K562 (cell line): ENCODE measurements around the gene CDCA5. TPM values are rescaled to one million over a fixed set of nuclear protein-coding genes. Genes with fewer than 3 reads are reported as not detected.

Source experiments
- BCOR ChIP-seq: fragments of 450-650 bp; IDR thresholded peaks from 2 replicates; pipeline ENCODE4 v1.6.1; 2016
- ELF4 ChIP-seq: fragments of 450-650 bp; formaldehyde crosslinking; IDR thresholded peaks from 2 replicates; pipeline ENCODE4 v1.4.0; 2022; ENCODE audit warnings: missing genetic modification characterization
- ETS2 ChIP-seq: IDR thresholded peaks from 2 replicates; pipeline ENCODE4 v1.6.1; 2016; ENCODE audit warnings: borderline replicate concordance, missing genetic modification characterization, mild to moderate bottlenecking, moderate library complexity, missing compliant biosample characterization; ENCODE audit not compliant: poor library complexity, severe bottlenecking
- FUS ChIP-seq: fragments of 200-400 bp; formaldehyde crosslinking; optimal IDR thresholded peaks from 2 replicates; pipeline ENCODE3; 2017; ENCODE audit warnings: low read depth, low read length
- GATAD2A ChIP-seq: fragments of 450-650 bp; IDR thresholded peaks from 2 replicates; pipeline ENCODE4 v1.6.1; 2017
- MAZ ChIP-seq, 2 experiments: fragments of 450-650 bp in 1 of 2; sonication (generic) in 1 of 2; formaldehyde crosslinking; IDR thresholded peaks in 1 of 2; conservative IDR thresholded peaks in 1 of 2; 2 replicates each; pipeline versions ENCODE4 v1.4.0 to v1.5.0; 2020; ENCODE audit warnings: mild to moderate bottlenecking in 1 of 2, missing genetic modification reagents in 1 of 2
- MBD2 ChIP-seq: sonication (generic); IDR thresholded peaks from 2 replicates; pipeline ENCODE4 v1.6.1; 2016; ENCODE audit warnings: low read depth, borderline replicate concordance
- MEF2A ChIP-seq: IDR thresholded peaks from 2 replicates; pipeline ENCODE4 v1.6.1; 2011; ENCODE audit warnings: low read depth, mild to moderate bottlenecking, low read length, moderate library complexity; ENCODE audit not compliant: control insufficient read depth
- NFXL1 ChIP-seq: fragments of 450-650 bp; formaldehyde crosslinking; IDR thresholded peaks from 2 replicates; pipeline ENCODE4 v1.4.0; 2021; ENCODE audit warnings: mild to moderate bottlenecking
- OTX1 ChIP-seq: fragments of 450-650 bp; formaldehyde crosslinking; IDR thresholded peaks from 2 replicates; pipeline ENCODE4 v1.4.0; 2022; ENCODE audit warnings: mild to moderate bottlenecking
- RBFOX2 ChIP-seq: fragments of 200-400 bp; formaldehyde crosslinking; IDR thresholded peaks from 2 replicates; pipeline ENCODE4 v1.6.1; 2017; ENCODE audit warnings: low read depth, mild to moderate bottlenecking, low read length, moderate library complexity
- TGIF2 ChIP-seq: sonication (generic); formaldehyde crosslinking; IDR thresholded peaks from 2 replicates; pipeline ENCODE4 v1.8.1; 2022; ENCODE audit warnings: mild to moderate bottlenecking, missing genetic modification reagents, moderate library complexity
- ZFX ChIP-seq: sonication (generic); formaldehyde crosslinking; IDR thresholded peaks from 2 replicates; pipeline ENCODE4 v1.8.0; 2022; ENCODE audit warnings: mild to moderate bottlenecking, missing genetic modification reagents, moderate library complexity
- ZNF217 ChIP-seq: sonication (generic); formaldehyde crosslinking; IDR thresholded peaks from 2 replicates; pipeline ENCODE4 v1.8.0; 2022; ENCODE audit warnings: mild to moderate bottlenecking, missing genetic modification reagents
- ZNF239 ChIP-seq: fragments of 250-450 bp; sonication (Bioruptor Pico); IDR thresholded peaks from 2 replicates; pipeline ENCODE4 v1.4.0; 2020; ENCODE audit warnings: mild to moderate bottlenecking
- ZNF57 ChIP-seq: fragments of 450-650 bp; formaldehyde crosslinking; IDR thresholded peaks from 2 replicates; pipeline ENCODE4 v1.4.0; 2020; ENCODE audit warnings: mild to moderate bottlenecking, moderate library complexity
- ZNF584 ChIP-seq: fragments of 200-800 bp; sonication (Bioruptor generic); IDR thresholded peaks from 2 replicates; pipeline ENCODE4 v1.6.1; 2016; ENCODE audit warnings: low read depth, mild to moderate bottlenecking, missing genetic modification characterization, missing compliant biosample characterization
- ZNF699 ChIP-seq: fragments of 250-450 bp; sonication (Bioruptor Pico); IDR thresholded peaks from 2 replicates; pipeline ENCODE4 v1.8.0; 2021; ENCODE audit warnings: mild to moderate bottlenecking, moderate library complexity; ENCODE audit not compliant: insufficient replicate concordance
- polyA plus RNA-seq, 8 experiments: library from polyadenylated mRNA; depleted of rRNA in 4 of 8; stranded (reverse) in 5 of 8; unstranded in 3 of 8; fragments of >200 nt; fragmentation: Nextera tagmentation in 2 of 8; fragmentation: Illumina TruSeq in 1 of 8; extraction: Ambion mirVana in 2 of 8; extraction: Trizol in 1 of 8; gene quantifications; 2 replicates each; pipeline versions ENCODE4 v1.2.1 to v1.2.3, GENCODE V29; 2011 to 2014; ENCODE audit warnings: inconsistent platforms in 1 of 8, missing spikeins in 1 of 8
- total RNA-seq, 7 experiments: library from RNA; depleted of rRNA in 6 of 7; stranded (reverse); fragments of >200 nt in 6 of 7; fragmentation: Illumina TruSeq in 2 of 7; extraction: Trizol in 2 of 7; gene quantifications; 2 replicates each; pipeline versions ENCODE4 v1.2.1 to v1.2.3, GENCODE V29; 2011 to 2021; ENCODE audit warnings: low replicate concordance in 1 of 7
- TF ChIP-seq, protein P1 (sequence below): fragments of 250-450 bp; sonication (Bioruptor Pico); IDR thresholded peaks from 2 replicates; pipeline ENCODE4 v1.8.0; 2022; ENCODE audit warnings: inconsistent platforms, mild to moderate bottlenecking, moderate library complexity, borderline replicate concordance
- TF ChIP-seq, protein P2 (sequence below): fragments of 450-650 bp; IDR thresholded peaks from 2 replicates; pipeline ENCODE4 v1.6.1; 2017; ENCODE audit warnings: mild to moderate bottlenecking, moderate library complexity
- TF ChIP-seq, protein P3 (sequence below): fragments of 250-450 bp; sonication (Bioruptor Pico); IDR thresholded peaks from 2 replicates; pipeline ENCODE4 v1.4.0; 2020; ENCODE audit warnings: mild to moderate bottlenecking, moderate library complexity, borderline replicate concordance

Gene CDCA5
- total and polyA plus RNA-seq, 9 of the 15 experiments (the other 6 are each of a cell fraction or from before 2014, with no cell fraction given) = 18.9 to 94.3 (median 64.6) TPM

DNA sequence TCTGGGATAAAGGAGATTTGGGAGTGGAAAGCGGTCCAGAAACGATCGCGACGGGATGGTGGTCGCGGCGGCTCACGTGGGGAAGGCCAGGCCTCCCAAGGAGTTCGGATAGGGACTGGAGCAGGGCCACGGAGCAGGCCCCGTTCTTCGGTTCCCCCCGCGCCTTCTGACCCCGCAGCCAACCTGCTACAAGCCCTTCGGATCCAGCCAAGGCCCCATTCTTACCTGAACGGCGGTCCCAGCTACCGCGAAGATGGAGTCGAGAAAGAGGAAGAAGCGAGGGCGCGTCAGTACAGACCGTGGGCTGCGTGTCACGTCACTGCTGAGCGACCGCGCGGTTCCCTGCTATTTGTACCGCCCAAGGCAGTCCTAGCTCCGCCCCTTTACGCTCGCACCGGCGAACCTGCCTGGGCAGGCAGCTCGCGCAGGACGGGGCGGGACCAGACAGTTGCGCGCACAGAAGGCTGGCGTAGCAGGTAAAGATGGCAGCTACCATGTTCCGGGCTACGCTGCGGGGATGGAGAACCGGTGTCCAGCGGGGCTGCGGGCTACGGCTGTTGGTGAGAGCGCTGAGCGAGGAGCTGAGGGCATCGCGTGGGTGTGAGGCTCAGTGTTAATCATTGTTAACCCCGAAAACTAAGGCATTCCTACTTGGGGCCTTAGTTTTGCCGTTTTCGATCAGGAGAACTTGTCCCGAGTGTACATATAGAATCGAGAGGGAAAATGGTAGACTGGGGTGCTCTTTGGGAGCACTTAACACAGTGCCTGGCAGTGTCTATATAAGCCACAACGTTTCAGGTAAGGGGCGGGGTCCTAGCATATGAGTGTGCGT lies 38.2 kb upstream of the CDCA5 start, which contains the start of the genes FAU and MRPL49 (continued):
- TF ChIP-seq, protein P1, sequence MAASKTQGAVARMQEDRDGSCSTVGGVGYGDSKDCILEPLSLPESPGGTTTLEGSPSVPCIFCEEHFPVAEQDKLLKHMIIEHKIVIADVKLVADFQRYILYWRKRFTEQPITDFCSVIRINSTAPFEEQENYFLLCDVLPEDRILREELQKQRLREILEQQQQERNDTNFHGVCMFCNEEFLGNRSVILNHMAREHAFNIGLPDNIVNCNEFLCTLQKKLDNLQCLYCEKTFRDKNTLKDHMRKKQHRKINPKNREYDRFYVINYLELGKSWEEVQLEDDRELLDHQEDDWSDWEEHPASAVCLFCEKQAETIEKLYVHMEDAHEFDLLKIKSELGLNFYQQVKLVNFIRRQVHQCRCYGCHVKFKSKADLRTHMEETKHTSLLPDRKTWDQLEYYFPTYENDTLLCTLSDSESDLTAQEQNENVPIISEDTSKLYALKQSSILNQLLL (CRISPR knock-in tag) = no peak
- TF ChIP-seq OTX1 (CRISPR knock-in tag) (no peak), ZNF217 (CRISPR knock-in tag) (no peak), TGIF2 (no peak), ZFX (CRISPR knock-in tag) (peak; percentile 97), GATAD2A (no peak), MEF2A (no peak), MAZ (CRISPR knock-in tag; conservative IDR thresholded peaks at IDR 0.05 in 1 of 2, IDR thresholded peaks at IDR 0.05 in 1 of 2) (peak in 1 of 2 experiments; percentile 32), BCOR (no peak), ZNF57 (CRISPR knock-in tag) (no peak), FUS (no peak), NFXL1 (CRISPR knock-in tag) (no peak), ZNF584 (CRISPR knock-in tag) (no peak), ZNF239 (CRISPR knock-in tag) (no peak), MBD2 (peak; percentile 84; the same call in 1 of the 2 replicates), ELF4 (no peak), ZNF699 (CRISPR knock-in tag) (no peak), ETS2 (tag) (no peak), RBFOX2 (peak; percentile 99)
- TF ChIP-seq, protein P2, sequence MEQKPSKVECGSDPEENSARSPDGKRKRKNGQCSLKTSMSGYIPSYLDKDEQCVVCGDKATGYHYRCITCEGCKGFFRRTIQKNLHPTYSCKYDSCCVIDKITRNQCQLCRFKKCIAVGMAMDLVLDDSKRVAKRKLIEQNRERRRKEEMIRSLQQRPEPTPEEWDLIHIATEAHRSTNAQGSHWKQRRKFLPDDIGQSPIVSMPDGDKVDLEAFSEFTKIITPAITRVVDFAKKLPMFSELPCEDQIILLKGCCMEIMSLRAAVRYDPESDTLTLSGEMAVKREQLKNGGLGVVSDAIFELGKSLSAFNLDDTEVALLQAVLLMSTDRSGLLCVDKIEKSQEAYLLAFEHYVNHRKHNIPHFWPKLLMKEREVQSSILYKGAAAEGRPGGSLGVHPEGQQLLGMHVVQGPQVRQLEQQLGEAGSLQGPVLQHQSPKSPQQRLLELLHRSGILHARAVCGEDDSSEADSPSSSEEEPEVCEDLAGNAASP = no peak
- TF ChIP-seq, protein P3, sequence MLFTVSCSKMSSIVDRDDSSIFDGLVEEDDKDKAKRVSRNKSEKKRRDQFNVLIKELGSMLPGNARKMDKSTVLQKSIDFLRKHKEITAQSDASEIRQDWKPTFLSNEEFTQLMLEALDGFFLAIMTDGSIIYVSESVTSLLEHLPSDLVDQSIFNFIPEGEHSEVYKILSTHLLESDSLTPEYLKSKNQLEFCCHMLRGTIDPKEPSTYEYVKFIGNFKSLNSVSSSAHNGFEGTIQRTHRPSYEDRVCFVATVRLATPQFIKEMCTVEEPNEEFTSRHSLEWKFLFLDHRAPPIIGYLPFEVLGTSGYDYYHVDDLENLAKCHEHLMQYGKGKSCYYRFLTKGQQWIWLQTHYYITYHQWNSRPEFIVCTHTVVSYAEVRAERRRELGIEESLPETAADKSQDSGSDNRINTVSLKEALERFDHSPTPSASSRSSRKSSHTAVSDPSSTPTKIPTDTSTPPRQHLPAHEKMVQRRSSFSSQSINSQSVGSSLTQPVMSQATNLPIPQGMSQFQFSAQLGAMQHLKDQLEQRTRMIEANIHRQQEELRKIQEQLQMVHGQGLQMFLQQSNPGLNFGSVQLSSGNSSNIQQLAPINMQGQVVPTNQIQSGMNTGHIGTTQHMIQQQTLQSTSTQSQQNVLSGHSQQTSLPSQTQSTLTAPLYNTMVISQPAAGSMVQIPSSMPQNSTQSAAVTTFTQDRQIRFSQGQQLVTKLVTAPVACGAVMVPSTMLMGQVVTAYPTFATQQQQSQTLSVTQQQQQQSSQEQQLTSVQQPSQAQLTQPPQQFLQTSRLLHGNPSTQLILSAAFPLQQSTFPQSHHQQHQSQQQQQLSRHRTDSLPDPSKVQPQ (CRISPR knock-in tag) = no peak
